Gastrocnemius medialis (tissue), 4 donors: Measurements from ENCODE around the gene SPEF2.
A peak's percentile ranks its signal among the peaks of the same experiment; 100 is the strongest.

Source experiments
- POLR2A ChIP-seq, 2 donors: fragments of 450-650 bp; IDR thresholded peaks; one replicate each; pipeline ENCODE4 v1.6.1; 2017; ENCODE audit warnings: antibody characterized with exemption in 2 of 2, mild to moderate bottlenecking in 2 of 2, moderate library complexity in 2 of 2
- TF ChIP-seq, protein P1 (sequence below), 5 experiments: fragments of 450-650 bp in 3 of 5; fragments of 200-600 bp in 2 of 5; sonication (generic) in 2 of 5; IDR thresholded peaks in 4 of 5; conservative IDR thresholded peaks in 1 of 5; 1 replicate in 4 of 5; 2 replicates in 1 of 5; pipeline ENCODE4 v1.5.1; 2016 to 2019; ENCODE audit warnings: antibody characterized with exemption in 5 of 5, mild to moderate bottlenecking in 3 of 5, moderate library complexity in 3 of 5

DNA sequence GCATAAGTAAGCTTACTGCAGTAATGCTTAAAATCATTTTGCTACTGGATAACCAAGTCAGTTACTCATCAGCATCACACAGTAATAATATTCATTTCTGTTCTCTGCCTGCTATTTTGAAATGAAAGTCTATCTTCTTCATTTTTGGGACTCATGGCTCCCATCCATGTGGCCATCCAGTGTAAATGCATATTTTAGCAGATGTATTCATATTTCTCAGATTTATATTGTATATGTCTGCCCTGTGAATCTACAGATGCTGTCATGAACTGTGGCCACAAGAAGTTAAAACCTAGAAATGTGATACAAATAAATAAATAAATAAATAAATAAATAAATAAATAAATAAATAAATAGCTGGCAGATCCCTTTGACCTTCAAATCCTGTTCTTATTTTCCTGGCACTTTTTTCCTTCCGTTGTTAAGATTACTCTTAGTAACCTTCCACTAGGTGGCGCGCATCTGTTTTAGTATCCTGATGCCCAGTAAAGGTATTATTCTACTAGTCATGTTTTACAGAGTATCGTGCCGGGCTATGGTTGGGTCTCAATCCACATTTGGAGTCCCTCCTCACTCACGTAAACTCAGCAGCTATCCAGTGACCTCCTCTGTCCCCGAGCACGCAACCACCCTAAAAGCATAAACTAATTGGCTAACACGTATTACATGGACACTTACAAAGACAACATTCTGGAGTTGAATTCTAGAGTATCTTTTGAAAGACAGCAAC lies 159.9 kb downstream of the SPEF2 start:
- TF ChIP-seq, protein P1, sequence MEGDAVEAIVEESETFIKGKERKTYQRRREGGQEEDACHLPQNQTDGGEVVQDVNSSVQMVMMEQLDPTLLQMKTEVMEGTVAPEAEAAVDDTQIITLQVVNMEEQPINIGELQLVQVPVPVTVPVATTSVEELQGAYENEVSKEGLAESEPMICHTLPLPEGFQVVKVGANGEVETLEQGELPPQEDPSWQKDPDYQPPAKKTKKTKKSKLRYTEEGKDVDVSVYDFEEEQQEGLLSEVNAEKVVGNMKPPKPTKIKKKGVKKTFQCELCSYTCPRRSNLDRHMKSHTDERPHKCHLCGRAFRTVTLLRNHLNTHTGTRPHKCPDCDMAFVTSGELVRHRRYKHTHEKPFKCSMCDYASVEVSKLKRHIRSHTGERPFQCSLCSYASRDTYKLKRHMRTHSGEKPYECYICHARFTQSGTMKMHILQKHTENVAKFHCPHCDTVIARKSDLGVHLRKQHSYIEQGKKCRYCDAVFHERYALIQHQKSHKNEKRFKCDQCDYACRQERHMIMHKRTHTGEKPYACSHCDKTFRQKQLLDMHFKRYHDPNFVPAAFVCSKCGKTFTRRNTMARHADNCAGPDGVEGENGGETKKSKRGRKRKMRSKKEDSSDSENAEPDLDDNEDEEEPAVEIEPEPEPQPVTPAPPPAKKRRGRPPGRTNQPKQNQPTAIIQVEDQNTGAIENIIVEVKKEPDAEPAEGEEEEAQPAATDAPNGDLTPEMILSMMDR (IDR thresholded peaks at IDR 0.05 in 4 of 5, conservative IDR thresholded peaks at IDR 0.05 in 1 of 5) = peak in 3 of 5 experiments; percentile 25 to 50 (median 48)
- no peak for TF ChIP-seq POLR2A (IDR thresholded peaks at IDR 0.05)
